ENCODE results near the gene CXCR5.
"Not testable (repeated sequence)": the region's sequence is repeated elsewhere in the genome, so short reads cannot be mapped to it uniquely, and the experiment has no call there.

The CXCR5 gene, protein sequence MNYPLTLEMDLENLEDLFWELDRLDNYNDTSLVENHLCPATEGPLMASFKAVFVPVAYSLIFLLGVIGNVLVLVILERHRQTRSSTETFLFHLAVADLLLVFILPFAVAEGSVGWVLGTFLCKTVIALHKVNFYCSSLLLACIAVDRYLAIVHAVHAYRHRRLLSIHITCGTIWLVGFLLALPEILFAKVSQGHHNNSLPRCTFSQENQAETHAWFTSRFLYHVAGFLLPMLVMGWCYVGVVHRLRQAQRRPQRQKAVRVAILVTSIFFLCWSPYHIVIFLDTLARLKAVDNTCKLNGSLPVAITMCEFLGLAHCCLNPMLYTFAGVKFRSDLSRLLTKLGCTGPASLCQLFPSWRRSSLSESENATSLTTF

DNA sequence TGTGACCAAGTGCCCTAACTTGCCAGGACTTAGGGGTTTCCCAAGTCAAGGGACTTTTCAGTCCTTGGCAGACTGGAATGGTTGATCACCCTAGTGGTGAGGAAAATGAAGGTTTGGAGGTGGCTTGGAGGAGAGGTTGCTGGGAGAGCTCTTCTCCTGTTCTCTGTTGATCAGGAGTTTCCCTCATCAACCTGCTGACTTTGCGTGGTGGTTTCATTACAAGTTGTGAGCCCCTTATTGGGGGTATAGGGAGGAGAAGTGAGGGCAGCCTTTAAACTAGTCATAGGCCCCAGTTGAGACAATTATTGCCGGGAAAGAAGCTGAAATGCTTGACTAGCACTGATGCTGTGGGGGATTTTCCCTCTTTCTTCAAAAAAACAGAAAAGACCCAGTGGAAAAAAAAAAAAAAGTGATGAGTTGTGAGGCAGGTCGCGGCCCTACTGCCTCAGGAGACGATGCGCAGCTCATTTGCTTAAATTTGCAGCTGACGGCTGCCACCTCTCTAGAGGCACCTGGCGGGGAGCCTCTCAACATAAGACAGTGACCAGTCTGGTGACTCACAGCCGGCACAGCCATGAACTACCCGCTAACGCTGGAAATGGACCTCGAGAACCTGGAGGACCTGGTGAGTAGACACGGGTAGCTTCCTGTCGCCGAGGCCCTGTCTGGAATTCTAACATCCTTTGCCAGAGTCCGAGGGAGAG lies at the start of gene CXCR5:
TSS of gene CXCR5 (plus strand) at position 525 of the 704 bp plus-strand sequence. CDS start at position 575, 50 bp downstream.
- DNase-seq, result no peak

DNA sequence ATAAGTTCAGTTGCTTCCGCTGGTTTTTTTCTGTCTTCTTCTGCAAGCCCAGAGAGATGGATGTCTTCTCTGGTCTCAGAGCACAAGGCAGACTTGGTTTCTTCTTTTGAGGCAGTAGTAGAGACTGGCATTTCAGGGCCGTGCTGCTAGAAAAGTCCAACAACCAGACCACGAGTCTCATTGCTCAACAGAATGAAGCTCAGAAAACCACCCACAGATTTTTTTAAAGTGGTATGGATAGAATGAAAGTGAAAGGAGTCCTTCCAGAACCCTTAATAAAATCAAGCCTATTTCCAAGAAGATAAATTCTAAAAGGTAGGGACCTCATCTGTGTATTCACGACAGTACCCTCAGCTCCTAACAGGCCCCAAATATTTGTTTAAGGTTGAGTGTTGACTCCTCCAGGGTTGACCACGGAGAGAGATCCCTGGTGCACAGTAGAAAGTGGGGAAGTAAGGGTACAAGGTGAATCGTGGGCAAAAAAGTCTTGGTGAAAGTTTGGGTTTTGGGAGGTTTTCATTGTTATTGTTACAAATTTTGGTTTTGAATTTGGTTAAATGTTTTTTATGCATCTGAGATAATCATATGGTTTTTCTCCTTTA lies 49.2 kb upstream of the CXCR5 start:
- no peak for DNase-seq

DNA sequence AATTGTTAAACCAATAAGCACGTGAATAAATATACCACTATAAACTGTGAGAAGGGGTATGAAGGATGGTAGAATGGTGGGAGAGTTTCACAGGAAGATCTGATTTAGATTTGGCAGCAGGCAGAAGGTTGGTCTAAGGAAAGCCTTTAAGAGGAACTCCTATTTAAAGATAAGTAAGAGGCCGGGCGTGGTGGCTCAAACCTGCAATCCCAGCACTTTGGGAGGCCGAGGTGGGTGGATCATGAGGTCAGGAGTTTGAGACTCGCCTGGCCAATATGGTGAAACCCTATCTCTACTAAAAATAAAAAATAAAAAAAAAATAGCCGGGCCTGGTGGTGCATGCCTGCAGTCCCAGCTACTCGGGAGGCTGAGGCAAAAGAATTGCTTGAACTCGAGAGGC lies 45.8 kb upstream of the CXCR5 start:
- no peak for DNase-seq

DNA sequence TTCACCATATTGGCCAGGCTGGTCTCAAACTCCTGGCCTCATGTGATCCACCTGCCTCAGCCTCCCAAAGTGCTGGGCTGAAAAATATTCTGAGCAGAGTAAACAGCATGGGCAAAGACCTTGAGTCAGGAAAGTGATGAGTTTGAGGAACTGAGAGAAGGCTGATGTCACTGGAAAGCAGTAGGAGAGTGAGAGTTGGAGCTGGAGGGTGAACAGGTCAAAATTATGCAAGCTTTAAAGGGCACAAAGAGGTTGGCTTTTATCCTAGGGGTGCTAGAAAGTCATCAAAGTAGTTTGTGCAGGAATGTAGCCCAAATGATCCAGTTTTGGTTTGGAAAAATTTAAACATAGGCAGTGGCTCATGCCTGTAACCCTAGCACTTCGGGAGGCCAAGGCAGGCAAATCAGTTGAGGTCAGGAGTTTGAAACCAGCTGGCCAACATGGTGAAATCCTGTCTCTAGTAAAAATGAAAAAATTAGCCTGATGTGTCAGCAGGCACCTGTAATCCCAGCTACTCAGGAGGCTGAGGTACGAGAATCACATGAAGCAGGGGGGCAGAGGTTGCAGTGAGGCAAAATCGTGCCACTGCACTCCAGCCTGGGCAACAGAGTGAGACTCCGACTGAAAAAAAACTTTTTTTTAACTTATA lies 44.7 kb upstream of the CXCR5 start:
- no peak for DNase-seq

DNA sequence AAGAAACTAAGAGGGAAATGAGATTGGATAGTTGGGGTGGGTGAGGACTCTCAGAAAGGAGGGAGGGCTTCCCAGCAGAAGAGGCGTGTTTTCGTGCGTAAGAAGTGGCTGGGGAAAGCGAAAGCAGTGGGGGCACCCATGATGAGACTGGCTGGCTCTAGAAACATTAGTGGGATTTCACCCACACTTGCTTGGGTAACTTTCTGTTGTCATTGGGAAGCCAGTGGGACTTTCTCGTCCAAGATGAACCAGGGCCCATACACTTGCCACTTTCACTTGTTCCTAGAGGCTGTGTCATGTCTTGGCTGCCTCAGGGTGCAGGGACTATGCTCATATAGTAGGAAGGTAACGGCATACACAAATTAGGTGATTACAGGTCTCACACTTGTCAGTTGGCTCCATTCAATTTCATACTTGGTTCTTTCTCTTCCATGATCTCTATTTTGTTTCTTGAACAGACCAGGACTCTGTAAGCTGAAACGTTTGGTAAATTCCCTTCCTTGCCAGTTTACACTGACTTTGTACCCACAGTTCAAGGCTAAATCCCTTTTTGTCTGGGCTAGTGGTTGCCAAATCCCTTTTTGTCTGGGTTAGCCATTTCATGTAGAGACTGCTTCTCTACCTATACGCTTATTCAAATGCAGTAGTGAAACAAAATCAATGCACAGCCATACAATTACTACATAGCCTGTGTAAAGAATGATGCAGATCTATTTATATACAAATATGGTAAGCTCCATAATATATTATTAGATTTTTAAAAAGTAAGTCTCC lies 42.0 kb upstream of the CXCR5 start:
- DNase-seq, result no peak

DNA sequence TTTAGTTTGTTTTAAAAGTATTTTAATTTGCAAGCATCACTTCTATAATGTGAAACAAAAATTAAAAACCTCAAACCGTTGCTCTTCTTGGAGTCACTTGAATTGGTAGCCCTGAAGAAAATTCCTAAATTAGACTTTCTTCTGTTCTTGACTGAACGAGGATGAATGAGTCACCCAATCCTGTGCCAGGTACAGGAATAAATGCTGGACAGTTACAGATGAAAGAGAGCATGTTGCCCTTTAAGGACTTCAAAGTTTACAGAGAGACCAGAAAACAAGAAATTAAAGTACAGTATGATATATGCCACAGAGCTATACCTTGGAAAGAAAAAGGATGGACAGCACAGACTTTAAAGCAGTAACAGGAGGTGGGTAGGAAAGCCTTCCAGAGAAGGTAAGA lies 41.3 kb upstream of the CXCR5 start:
- no peak for DNase-seq

DNA sequence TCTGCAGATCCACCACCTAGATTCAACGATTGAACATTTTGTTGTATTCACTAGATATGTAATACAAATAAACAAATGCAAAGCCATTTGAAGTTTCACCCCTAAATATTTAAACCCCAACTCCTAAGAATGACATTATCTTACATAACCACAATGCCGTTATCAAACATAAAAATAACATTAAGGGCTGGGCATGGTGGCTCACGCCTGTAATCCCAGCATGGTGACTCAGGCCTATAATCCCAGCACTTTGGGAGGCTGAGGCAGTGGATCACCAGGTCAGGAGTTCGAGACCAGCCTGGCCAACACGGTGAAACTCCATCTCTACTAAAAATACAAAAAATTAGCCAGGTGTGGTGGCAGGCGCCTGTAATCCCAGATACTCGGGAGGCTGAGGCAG lies 40.8 kb upstream of the CXCR5 start:
- DNase-seq, result not testable (repeated sequence)

DNA sequence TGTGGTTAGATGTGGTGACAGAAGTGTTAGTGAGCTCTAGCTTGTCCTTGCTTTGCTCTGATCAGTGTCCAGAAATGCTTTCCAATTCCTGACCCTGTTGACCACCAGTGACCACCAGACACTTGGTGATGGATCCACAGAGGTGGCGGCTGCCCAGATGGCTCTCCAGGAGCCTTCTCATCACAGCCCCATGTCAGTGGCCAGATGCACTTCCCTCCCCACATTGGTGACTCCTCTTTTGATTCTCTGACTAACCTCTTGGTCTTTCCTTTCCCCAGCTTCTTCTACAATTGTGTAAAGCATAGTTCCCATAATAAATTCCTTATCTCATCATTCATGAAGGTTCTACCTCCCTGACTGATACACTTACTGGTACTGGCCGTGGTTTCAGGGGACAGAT lies 40.1 kb upstream of the CXCR5 start:
- DNase-seq, result no peak

DNA sequence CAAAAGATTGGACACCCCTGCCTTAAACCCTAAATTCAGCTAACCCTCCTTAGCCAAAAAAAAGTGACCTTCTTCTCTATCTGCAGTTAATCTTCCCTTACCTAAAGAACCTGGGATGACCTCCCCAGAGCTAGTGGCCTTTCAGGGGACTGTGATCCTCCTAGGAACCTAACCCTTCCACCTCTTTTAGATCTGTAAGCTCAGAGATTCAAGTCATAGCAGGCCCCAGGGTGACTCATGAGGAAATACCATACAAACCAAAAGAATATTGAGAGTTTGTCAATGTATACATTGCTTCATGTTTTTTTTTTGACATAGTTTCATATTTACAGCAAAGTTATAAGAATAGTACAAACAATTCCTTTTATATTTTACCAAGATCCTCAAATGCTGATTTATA lies 38.3 kb upstream of the CXCR5 start:
- DNase-seq, result no peak

DNA sequence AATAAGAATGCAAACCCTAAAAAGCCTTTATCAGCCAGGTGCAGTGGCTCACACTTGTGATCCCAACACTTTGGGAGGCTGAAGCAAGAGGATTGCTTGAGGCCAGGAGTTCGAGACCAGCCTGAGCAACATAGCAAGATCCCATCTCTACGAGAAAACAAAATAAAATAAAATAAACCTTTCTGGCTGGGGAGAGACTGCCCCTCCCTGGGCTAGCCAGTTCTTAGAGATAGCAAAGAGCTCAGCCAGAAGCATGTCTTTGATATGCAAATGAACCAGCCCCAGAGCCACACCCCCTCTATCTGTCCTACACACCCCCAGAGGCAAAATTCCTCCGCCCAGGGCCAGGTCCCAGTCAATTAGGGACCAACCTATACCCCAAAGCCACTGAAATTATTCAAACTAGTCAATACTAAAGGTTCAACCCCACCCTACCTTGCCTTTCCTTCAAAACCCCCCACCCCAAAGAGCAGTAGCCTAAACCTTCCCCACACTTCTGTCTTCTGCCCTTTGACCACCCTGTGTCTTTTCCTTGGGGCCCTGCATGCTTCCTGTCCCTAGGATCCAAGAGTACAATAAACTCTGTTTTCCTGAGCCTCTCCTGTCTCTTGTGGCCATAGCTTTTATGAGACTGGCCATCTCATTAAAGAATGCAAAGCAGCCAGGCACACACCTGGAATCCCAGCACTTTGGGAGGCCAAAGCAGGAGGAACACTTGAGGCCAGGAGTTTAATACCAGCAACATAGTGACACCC lies 37.3 kb upstream of the CXCR5 start:
- no peak for DNase-seq

DNA sequence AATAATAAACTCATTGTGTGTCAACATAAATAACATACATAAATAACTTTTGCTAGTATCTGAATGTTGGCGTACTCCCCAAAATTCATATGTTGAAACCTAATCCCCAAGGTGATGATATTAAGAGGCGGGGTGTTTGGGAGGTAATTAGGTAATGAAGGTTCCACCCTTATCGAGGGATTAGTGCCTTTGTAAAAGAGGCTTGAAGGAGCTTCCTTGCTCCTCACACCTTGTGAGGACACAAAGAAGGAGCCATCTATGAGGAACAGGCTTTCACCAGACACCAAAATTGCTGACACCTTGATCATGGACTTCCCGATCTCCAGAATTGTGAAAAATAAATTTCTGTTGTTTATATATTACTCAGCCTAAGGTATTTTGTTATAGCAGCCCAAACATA lies 33.9 kb upstream of the CXCR5 start:
- no peak for DNase-seq

DNA sequence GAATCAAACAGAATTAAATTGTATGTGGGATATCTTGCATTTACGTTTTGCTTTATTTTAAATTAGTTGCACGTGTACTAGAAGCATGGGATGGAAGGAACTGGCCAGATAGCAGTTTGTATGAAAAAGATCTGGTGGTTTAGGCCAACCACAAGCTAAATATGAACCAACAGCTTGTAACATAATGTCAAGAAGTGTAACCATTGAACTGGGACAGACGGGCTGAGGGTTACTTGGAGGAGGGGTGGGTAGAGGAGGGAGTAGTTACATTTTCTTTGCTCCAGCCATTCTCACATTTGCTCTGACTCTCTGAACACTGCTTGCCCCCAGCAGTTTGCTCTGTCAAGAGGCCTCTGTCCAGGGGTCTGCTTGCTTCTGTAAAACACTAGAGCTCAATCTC lies 31.7 kb upstream of the CXCR5 start:
- no peak for DNase-seq

DNA sequence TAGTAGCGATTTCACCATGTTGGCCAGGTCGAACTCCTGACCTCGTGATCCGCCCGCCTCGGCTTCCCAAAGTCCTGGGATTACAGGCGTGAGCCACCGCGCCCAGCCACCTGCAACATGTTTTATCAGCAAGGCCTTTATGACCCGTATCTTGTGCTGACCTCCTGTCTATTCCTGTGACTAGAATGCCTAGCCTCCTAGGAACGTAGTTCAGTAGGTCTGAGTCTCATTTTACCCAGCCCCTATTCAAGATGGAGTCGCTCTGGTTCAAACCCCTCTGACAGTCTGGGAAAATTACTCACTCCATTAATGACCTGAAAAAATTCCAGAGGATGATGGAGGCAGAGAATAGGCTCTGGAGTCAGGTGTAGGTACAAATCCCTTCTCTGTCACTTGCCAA lies 30.0 kb upstream of the CXCR5 start:
- no peak for DNase-seq

DNA sequence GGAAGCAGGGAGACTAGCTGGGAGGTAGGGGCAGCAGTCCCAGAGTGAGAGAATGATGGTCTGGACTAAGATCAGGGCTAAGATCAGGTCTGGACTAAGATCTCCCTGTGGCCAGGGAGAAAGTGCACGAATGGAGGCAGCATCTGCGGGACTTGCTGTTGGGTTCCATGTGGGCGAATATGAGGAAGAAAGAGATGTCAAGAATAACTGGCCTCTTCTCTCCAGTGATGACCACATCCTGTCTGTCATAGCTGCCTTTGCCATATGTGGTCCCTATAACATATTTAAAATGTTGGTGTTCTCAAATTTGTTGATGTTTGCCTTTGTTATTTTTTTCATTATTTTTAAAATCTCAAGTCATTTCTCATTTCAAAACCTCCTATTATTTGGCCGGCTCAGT lies 27.4 kb upstream of the CXCR5 start:
- no peak for DNase-seq

DNA sequence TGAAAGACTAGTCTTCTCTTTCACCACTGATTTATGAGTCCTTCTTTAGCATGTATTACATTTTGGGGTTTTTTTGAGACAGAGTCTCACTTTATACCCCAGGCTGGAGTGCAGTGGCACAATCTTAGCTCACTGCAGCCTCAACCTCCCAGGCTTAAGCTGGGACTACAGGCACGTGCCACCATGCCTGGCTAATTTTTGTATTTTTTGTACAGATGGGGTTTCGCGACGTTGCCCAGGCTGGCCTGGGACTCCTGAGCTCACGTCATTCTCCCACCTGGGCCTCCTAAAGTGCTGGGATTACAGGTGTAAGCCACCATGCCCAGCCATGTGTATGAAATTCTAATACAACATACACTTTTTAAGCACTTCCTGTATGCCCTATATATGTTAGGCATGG lies 26.3 kb upstream of the CXCR5 start:
- no peak for DNase-seq

DNA sequence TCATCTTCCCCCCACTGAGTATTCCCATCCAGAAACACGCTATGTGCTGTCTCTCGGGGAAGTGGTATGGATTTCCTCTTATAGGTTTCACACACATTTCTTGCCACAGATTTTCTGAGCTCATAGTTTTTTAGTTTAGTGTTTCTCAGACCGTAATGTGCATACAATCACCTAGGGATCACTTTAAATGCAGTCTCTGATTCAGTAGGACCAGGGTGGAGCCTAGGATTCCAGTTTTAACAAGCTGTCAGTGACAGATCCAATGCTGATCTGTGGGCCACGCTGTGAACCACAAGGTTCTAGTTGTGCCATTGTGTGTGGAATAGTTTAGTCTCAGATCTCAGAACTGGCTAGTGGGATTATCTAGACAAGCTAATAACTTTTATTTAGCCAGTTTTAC lies 23.7 kb upstream of the CXCR5 start:
- no peak for DNase-seq

DNA sequence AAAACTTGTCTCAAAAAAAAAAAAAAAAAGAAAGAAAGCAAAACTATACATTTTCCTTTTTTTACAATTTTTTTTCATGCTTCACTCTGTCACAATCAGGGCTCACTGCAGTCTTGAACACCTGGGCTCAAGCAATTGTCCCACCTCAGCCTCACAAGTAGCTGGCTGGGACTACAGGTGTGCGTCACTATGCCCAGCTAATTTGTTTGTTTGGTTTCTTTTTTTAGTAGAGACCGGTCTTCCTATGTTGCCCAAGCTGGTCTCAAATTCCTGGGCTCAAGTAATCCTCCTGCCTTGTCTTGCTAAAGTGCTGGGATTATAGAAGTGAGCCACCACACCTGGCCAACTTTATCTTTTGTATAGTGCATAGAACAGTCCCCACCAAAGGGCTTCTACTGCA lies 15.0 kb upstream of the CXCR5 start:
- no peak for DNase-seq

DNA sequence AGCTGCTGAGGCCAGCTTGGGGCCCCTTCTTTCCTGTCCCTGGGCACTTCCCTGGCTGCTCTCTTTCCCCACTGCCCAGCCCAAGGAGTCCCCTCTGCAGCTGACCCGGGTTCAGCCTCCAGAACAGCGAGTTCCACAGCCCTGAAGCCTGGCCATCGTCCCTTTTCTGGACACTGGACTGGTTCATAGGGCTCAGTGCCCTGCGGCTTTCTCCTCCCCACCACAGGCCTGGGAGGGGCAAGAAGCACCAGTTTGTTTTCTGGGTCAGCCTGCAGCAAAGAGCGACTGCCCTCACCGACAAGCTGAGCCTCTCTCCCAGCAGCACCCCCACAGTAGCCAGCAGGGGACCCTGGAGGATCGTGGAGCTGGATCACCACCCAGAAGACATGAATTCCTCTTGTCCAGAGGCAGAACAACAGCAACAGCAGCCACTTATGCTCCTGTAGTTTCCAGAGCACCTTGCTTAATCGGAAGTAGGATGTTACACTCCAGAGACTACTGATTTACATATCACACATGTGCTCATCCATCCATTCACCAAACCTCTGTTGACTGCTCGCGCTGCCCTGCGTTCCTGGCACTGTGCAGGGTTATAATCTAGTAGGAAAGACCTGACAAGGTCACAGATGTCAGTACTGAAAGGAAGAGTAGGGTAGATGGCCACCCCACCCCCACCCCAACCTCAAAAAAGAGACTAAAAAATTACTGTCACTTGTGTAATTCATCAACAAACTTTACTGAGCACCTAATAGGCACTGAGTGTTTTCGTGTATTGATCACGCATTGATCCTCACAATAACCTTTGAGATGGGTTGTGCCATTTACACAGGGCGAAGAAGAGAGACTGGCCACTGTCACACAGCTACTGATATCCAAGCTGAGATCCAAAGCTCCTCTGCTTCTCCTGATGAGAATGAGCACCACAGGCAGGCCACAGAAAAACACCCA lies 13.0 kb upstream of the CXCR5 start:
- peak; percentile 47 for DNase-seq

DNA sequence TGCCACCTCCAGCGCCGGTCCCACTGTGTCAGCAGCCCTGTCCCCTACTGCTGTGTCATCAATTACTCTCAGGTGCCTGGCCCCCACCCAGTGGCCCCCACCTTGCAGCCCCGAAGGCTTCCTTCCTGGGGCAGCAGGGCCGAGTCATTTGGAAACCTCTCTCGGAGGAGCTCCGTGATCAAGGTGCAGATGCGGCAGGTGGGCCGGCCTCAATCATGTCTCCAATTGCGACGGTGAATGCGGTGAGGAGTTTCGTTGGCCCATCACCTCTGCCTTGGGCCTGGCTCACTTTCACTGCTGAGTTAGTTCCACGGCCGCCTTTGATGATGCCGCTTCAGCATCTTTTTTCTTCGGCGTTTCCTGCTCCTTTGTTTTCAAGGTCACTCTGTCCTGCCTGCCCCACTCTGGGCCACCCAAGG lies 11.3 kb upstream of the CXCR5 start:
- no peak for DNase-seq

DNA sequence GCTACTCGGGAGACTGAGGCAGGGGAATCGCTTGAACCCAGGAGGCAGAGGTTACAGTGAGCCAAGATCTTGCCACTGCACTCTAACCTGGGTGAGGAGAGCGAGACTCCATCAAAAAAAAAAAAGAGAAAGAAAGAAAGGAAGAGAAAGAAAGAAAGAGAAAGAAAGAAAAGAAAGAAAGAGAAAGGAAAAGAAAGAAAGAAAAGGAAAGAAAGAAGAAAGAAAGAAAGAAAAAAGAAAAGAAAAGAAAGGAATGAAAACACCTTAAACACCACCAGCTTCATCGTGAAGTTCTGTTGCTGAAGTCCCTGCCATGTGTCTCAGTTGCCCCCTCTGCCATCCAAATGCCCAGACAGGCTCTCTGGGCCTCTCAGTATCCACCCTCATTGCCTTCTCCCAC lies 9.9 kb upstream of the CXCR5 start:
- no peak for DNase-seq

DNA sequence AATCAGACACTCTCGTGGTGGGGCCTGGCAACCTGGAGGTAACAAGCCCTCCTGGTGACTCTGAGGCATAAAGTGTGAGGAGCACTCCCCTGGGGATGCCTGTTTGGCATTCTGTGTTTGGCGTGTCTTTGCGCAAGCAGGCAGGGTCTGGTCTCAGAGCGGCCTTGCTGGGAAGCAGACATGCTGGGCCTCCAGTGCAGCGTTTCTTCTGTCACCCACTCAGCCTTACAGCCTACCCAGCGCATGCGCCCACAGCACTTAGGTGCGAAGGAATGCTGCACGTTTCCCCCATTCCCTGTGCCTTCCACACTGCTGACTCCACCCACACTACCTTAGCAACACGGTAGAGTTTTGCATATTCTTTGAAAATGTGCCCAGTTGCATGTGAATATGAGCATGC lies 7.4 kb upstream of the CXCR5 start:
- no peak for DNase-seq

Measured in kidney glomerular epithelial cell (primary cell).